ENCODE results near the gene PCGF3.
"Not testable (repeated sequence)": the region's sequence is repeated elsewhere in the genome, so short reads cannot be mapped to it uniquely, and the experiment has no call there.

The PCGF3 gene

DNA sequence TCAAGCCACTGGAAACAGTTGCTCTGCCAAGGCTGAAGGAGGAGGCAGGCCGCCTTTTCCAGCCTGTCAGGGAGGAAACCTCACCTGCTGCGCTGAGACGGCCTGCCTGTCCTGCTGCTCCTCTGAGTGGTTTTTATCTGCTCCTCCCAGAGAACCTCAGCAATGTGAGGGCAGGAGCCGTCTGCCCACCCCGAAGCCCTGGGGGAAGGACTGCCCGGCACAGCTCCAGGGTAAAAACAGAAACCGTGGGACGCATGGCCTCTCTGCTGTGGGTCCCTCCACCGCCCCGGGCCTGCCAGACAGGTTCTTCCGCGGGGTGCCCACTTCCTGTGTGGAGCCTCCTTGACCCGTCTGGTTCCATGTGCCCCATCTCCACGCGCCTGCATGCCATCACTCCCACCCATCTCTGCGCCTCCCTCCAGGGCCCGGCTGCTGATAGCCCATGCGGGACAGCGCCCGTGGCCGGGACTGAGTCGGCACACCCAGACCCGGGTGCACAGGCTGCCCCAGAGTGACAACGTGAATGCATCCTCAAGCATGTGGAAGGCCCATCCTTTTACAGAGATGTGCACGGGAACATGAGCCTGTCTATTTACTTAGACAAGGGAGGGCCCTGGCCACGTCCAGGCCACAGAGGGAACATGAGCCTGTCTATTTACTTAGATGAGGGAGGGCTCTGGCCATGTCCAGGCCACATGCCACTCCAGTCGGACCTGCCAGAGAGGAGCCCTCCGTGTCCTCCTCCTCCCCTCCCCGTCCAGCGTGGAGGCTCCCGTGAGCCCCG, 12.7 kb upstream of the PCGF3 start:
- no peak for TF ChIP-seq SUZ12 (IDR thresholded peaks at IDR 0.05; ENCODE audit: extremely low read depth, insufficient read depth, insufficient read length)
- H3K27me3 ChIP-seq (ENCODE audit: insufficient read depth, insufficient read length): no peaks in the 10 kb centered on the region
- DNase-seq (ENCODE audit: low read depth, low spot score): no peak
- peaks cover 28% of the 10 kb centered on the region for H3K4me1 ChIP-seq (ENCODE audit: insufficient read depth, insufficient read length)
- no peaks in the 10 kb centered on the region for H3K36me3 ChIP-seq (ENCODE audit: insufficient read depth, insufficient read length, low read length)
- peaks cover 11% of the 10 kb centered on the region; the same call in 1 of the 2 replicates for H3K9me3 ChIP-seq (ENCODE audit: insufficient read depth, low read length)
- H3K9ac ChIP-seq (ENCODE audit: insufficient read length, low read depth): peak overlapping the region; percentile 68
- H3K4me3 ChIP-seq (ENCODE audit: insufficient read length, low read depth): no peak overlapping the region

DNA sequence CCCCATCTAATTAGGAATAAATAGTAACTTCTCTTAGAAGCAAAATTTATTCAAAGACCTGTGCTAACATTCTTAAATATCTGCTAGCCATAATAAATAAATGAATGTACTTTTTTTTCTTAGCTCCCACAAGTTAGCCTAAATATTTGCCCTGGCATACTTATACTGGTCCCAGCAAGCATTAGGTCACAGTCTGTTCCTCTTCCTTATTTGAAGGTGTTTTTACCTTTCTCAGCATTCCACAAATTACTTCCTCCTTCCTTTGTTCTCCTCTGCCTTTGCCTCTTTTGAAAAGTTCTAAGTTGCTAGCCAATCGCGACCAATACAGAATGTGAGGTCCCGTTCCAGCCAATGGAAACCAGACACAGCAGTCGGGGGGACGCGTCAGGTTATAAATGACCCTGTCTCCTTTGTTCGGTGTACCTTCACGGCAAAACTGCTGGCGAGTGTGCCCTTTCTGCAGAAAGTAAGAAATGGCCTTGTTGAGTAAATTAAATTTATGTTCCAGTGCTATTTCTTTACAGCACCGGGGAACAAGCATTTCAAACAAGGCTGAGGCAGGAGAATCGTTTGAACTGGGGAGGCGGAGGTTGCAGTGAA, 11.2 kb upstream of the PCGF3 start:
- not testable (repeated sequence) for DNase-seq (ENCODE audit: low read depth, low spot score); H3K4me3 ChIP-seq (ENCODE audit: insufficient read length, low read depth); H3K9ac ChIP-seq (ENCODE audit: insufficient read length, low read depth); H3K36me3 ChIP-seq (ENCODE audit: insufficient read depth, insufficient read length, low read length); H3K27me3 ChIP-seq (ENCODE audit: insufficient read depth, insufficient read length)
- Histone ChIP-seq H3K4me1 (ENCODE audit: insufficient read depth, insufficient read length) (peaks cover 15% of the 10 kb centered on the region), H3K9me3 (ENCODE audit: insufficient read depth, low read length) (peaks cover 11% of the 10 kb centered on the region; the same call in 1 of the 2 replicates)

DNA sequence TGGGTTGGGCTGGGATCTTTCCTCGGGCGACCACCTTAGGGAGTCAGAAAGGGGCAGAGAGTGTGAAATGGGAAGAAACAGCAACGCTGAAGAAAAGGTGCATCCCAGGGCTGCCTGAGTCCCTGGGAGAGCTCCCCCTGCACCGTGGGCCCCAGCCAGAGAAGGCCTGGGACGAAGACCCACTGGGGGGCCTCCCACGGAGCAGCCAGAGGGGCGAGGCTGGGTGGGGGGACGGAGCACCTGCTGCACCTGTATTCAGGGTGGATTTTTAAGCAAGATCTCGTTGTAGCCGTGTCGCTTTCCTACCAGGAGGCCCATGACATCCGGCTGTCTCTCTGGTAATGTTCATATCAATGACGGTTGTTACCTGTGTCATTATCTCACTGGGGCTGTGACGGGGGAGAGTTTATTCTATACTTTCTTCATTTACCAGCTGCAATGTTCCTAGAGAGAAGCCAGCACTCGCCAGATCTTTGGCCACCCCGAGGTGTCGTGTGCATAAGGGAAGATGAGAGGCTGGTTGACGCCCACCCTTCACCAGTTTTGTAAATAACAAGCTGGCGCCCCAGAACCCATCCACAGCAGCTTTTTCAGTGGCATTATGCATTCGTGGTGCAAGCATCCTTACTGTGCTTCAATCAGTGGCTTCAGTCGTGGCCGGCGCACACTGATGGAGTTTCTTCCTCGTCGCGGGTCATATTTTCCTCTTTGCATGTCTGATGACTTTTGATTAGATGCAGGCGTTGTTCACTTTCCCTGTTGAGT, 5.6 kb upstream of the PCGF3 start:
- Histone ChIP-seq H3K36me3 (ENCODE audit: insufficient read depth, insufficient read length, low read length) (no peaks in the 10 kb centered on the region), H3K27me3 (ENCODE audit: insufficient read depth, insufficient read length) (peaks cover 4% of the 10 kb centered on the region), H3K9me3 (ENCODE audit: insufficient read depth, low read length) (peaks cover 3% of the 10 kb centered on the region; the same call in 1 of the 2 replicates), H3K9ac (ENCODE audit: insufficient read length, low read depth) (no peak overlapping the region), H3K4me1 (ENCODE audit: insufficient read depth, insufficient read length) (peaks cover 10% of the 10 kb centered on the region), H3K4me3 (ENCODE audit: insufficient read length, low read depth) (no peak overlapping the region)
- no peak for TF ChIP-seq SUZ12 (IDR thresholded peaks at IDR 0.05; ENCODE audit: extremely low read depth, insufficient read depth, insufficient read length)
- TF ChIP-seq YY1 (IDR thresholded peaks at IDR 0.05; ENCODE audit: insufficient read depth, insufficient read length): no peak
- TF ChIP-seq ZNF274 (IDR thresholded peaks at IDR 0.05; ENCODE audit: low read depth, low read length): no peak
- DNase-seq (ENCODE audit: low read depth, low spot score): no peak

DNA sequence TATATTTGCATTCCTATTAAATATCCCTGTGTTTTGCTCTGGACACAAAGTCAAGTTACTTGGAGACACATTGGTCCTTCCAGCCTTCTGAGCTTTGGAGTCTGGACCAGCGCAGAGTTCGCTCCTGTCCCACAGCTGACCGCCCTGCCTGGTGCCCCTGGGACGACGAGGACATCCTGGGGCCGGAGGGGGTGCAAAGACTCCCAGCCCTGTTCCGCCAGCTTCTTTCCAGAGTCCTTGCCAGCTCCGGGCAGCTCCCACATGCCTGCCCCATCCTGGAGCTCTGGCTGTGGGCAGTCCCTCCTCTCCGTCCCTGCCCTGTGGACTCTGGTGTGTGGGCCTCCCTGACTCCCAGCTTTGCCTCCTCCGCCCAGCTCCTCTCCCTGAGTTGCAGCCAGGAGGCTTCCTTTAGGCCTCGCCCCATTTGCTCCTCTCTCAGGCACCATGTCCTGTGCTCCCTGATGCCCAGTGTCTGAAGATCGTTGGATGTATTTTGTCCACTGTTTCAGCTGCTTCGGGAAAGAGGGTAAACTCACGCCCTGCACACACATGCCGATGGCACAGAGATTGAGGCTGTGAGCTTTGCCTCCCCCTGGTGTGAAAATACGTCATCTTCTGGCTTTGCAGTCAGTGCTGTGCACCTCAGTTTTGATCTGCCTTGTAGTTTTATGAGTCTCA, 4.9 kb upstream of the PCGF3 start:
- H3K36me3 ChIP-seq (ENCODE audit: insufficient read depth, insufficient read length, low read length): no peaks in the 10 kb centered on the region
- DNase-seq (ENCODE audit: low read depth, low spot score): no peak
- TF ChIP-seq ZNF274 (IDR thresholded peaks at IDR 0.05; ENCODE audit: low read depth, low read length) (no peak), SUZ12 (IDR thresholded peaks at IDR 0.05; ENCODE audit: extremely low read depth, insufficient read depth, insufficient read length) (no peak), YY1 (IDR thresholded peaks at IDR 0.05; ENCODE audit: insufficient read depth, insufficient read length) (no peak)
- no peak overlapping the region for H3K4me3 ChIP-seq (ENCODE audit: insufficient read length, low read depth)
- no peaks in the 10 kb centered on the region for H3K9me3 ChIP-seq (ENCODE audit: insufficient read depth, low read length)
- H3K9ac ChIP-seq (ENCODE audit: insufficient read length, low read depth): no peak overlapping the region
- peaks cover 10% of the 10 kb centered on the region for H3K4me1 ChIP-seq (ENCODE audit: insufficient read depth, insufficient read length)
- H3K27me3 ChIP-seq (ENCODE audit: insufficient read depth, insufficient read length): peaks cover 7% of the 10 kb centered on the region

DNA sequence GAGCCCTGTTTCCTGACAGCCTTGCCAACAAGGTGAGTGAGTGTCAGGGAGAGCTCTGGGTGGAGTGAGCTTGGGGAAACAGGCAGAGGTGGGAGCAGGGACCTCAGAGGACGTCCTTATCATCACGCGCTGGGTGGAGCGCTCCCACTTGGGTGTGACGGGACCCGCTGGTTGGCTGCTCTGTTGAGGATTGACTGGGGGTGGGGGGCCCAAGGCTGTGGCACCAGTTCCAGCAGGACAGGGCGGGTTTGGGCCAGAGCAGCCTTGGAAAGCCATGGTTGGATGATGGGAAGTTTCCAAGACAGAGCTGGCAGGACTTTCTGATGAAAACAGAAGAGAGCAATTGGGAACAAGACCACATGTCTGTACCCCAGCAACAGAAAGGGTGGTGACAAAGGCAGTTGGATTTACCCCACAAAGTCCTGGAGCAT, 3.0 kb upstream of the PCGF3 start:
- Histone ChIP-seq H3K4me3 (ENCODE audit: insufficient read length, low read depth) (no peak overlapping the region), H3K36me3 (ENCODE audit: insufficient read depth, insufficient read length, low read length) (no peaks in the 10 kb centered on the region), H3K27me3 (ENCODE audit: insufficient read depth, insufficient read length) (peaks cover 7% of the 10 kb centered on the region), H3K4me1 (ENCODE audit: insufficient read depth, insufficient read length) (peaks cover 15% of the 10 kb centered on the region), H3K9me3 (ENCODE audit: insufficient read depth, low read length) (no peaks in the 10 kb centered on the region), H3K9ac (ENCODE audit: insufficient read length, low read depth) (no peak overlapping the region)
- TF ChIP-seq ZNF274 (IDR thresholded peaks at IDR 0.05; ENCODE audit: low read depth, low read length) (no peak), SUZ12 (IDR thresholded peaks at IDR 0.05; ENCODE audit: extremely low read depth, insufficient read depth, insufficient read length) (no peak), YY1 (IDR thresholded peaks at IDR 0.05; ENCODE audit: insufficient read depth, insufficient read length) (no peak)
- no peak for DNase-seq (ENCODE audit: low read depth, low spot score)

DNA sequence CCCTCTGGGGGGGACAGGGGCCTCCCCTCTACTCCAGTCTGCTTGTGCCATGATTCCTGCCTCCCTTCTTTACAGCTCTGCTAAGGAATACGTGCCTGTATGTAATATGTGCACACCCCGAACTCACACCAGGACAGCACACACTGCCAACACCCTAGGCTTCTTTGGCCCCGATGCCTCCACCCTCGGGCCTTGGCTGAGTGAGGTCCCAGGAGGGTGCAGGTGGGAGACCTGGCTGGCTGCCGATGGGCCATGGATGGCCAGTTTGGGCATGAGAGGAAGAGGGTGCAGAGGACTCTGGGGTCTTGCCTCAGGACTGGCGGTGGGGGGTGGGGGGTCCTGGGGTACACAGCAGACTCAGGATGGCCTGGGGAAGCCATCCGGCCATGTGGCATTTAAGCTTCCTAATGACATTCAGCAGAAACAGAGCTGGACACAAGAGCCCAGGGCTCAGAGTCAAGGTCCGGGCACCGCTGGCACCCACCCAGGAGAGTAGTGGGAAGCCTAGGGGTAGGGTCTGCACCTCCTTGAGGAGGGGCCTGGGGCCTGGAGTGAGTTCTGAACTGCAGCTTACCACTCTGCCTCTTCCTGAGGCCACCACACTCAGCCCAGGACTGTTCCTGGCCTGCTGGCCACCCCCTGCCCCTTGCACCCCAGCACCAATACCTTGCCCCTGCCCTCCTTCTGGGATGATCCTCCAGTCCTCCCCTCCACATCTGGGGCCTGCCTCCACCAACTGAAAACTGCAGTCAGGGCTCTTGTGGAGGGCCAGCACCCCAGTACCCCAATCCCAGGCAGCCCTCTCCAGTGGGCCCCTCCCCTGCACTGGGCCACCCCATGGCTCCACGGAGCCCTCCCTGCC, 2.1 kb upstream of the PCGF3 start:
- H3K36me3 ChIP-seq (ENCODE audit: insufficient read depth, insufficient read length, low read length): peaks cover 7% of the 10 kb centered on the region
- no peak overlapping the region for H3K9ac ChIP-seq (ENCODE audit: insufficient read length, low read depth)
- H3K27me3 ChIP-seq (ENCODE audit: insufficient read depth, insufficient read length): peaks cover 7% of the 10 kb centered on the region
- no peak overlapping the region for H3K4me3 ChIP-seq (ENCODE audit: insufficient read length, low read depth)
- peaks cover 16% of the 10 kb centered on the region for H3K4me1 ChIP-seq (ENCODE audit: insufficient read depth, insufficient read length)
- no peaks in the 10 kb centered on the region for H3K9me3 ChIP-seq (ENCODE audit: insufficient read depth, low read length)
- no peak for TF ChIP-seq YY1 (IDR thresholded peaks at IDR 0.05; ENCODE audit: insufficient read depth, insufficient read length)
- TF ChIP-seq SUZ12 (IDR thresholded peaks at IDR 0.05; ENCODE audit: extremely low read depth, insufficient read depth, insufficient read length): no peak
- no peak for TF ChIP-seq ZNF274 (IDR thresholded peaks at IDR 0.05; ENCODE audit: low read depth, low read length)
- DNase-seq (ENCODE audit: low read depth, low spot score): no peak
